Measurements from ENCODE around the gene SIN3B.

The SIN3B gene

GRCh38 chr19:16846901-16847300 is 17.7 kb downstream of the SIN3B start (continued):
- no peak for TF ChIP-seq PRDM2 (tag by site-specific recombination; IDR thresholded peaks at IDR 0.05; ENCODE audit: borderline replicate concordance)
- TF ChIP-seq SP2 (tag by site-specific recombination; IDR thresholded peaks at IDR 0.05) = no peak
- no peak for TF ChIP-seq ZNF16 (tag by site-specific recombination; IDR thresholded peaks at IDR 0.05; ENCODE audit: low read depth)
- no peak for TF ChIP-seq ZNF624 (tag by site-specific recombination; IDR thresholded peaks at IDR 0.05)
- no peak for TF ChIP-seq ZBTB48 (tag by site-specific recombination; IDR thresholded peaks at IDR 0.05)
- no peak for TF ChIP-seq SP7 (tag by site-specific recombination; IDR thresholded peaks at IDR 0.05)
- no peak for TF ChIP-seq ZBTB17 (tag by site-specific recombination; IDR thresholded peaks at IDR 0.05)
- TF ChIP-seq IKZF3 (tag by site-specific recombination; IDR thresholded peaks at IDR 0.05) = no peak
- TF ChIP-seq ZNF354C (tag by site-specific recombination; IDR thresholded peaks at IDR 0.05; ENCODE audit: borderline replicate concordance, low read depth) = no peak

GRCh38 chr19:16847430-16847829 is 18.2 kb downstream of the SIN3B start:
- Histone ChIP-seq H3K27ac (ENCODE audit: extremely low read depth, low read depth, low read length) (no peak overlapping the region), H3K4me1 (ENCODE audit: control insufficient read depth, insufficient read depth, low read length) (no peaks in the 10 kb centered on the region), H3K9me3 (ENCODE audit: control insufficient read depth, insufficient read depth, low read depth, low read length) (no peaks in the 10 kb centered on the region), H3K36me3 (ENCODE audit: control insufficient read depth in 2 of 2, insufficient read depth in 1 of 2, low read length in 2 of 2) (peaks cover 35 to 96% of the 10 kb centered on the region in 2 experiments), H3K4me3 (ENCODE audit: low read depth, low read length) (no peak overlapping the region)
- ChIA-PET POLR2A (no interaction called here), CTCF (no interaction called here)
- no peak for TF ChIP-seq ZNF292 (tag by site-specific recombination; IDR thresholded peaks at IDR 0.05; ENCODE audit: borderline replicate concordance, low read depth)
- TF ChIP-seq ZNF239 (tag by site-specific recombination; IDR thresholded peaks at IDR 0.05) = no peak
- no peak for TF ChIP-seq SETDB1 (IDR thresholded peaks at IDR 0.05; ENCODE audit: insufficient read length, low read length)
- no peak for TF ChIP-seq ZNF416 (tag by site-specific recombination; IDR thresholded peaks at IDR 0.05)
- TF ChIP-seq RBAK (tag by site-specific recombination; IDR thresholded peaks at IDR 0.05) = no peak
- TF ChIP-seq ZFP37 (tag by site-specific recombination; IDR thresholded peaks at IDR 0.05) = no peak
- TF ChIP-seq ZNF692 (tag by site-specific recombination; IDR thresholded peaks at IDR 0.05) = no peak
- no peak for TF ChIP-seq ZNF223 (tag by site-specific recombination; IDR thresholded peaks at IDR 0.05)
- no peak for TF ChIP-seq SP7 (tag by site-specific recombination; IDR thresholded peaks at IDR 0.05)

- ChIA-PET CTCF (interaction anchor here (1.0 kb wide), 1 partner anchor 203 kb away, joined by 3 read pairs; no protein-coding TSS in a partner anchor), POLR2A (no interaction called here)
- no peak overlapping the region for H3K27ac ChIP-seq (ENCODE audit: extremely low read depth, low read depth, low read length)
- TF ChIP-seq ZNF549 (tag by site-specific recombination; IDR thresholded peaks at IDR 0.05) = no peak
- no peak for TF ChIP-seq ZBTB17 (tag by site-specific recombination; IDR thresholded peaks at IDR 0.05)
- TF ChIP-seq ZNF501 (tag by site-specific recombination; IDR thresholded peaks at IDR 0.05) = no peak
- no peak for TF ChIP-seq ZNF530 (tag by site-specific recombination; IDR thresholded peaks at IDR 0.05; ENCODE audit: low read depth)
- no peak for TF ChIP-seq ZBTB26 (tag by site-specific recombination; optimal IDR thresholded peaks at IDR 0.05)
- TF ChIP-seq ZNF138 (tag by site-specific recombination; IDR thresholded peaks at IDR 0.05; ENCODE audit: borderline replicate concordance) = no peak
- no peak for TF ChIP-seq KLF10 (tag by site-specific recombination; IDR thresholded peaks at IDR 0.05)
- no peak for TF ChIP-seq ZNF449 (tag by site-specific recombination; IDR thresholded peaks at IDR 0.05)
- no peak for TF ChIP-seq ZNF366 (tag by site-specific recombination; conservative IDR thresholded peaks at IDR 0.05)
Observed at GRCh38 chr19:16849168-16849567, 20.0 kb downstream of the SIN3B start.

More at GRCh38 chr19:16849168-16849567, 20.0 kb downstream of the SIN3B start:
- H3K9me3 ChIP-seq (ENCODE audit: control insufficient read depth, insufficient read depth, low read depth, low read length) = no peaks in the 10 kb centered on the region
- H3K4me1 ChIP-seq (ENCODE audit: control insufficient read depth, insufficient read depth, low read length) = no peaks in the 10 kb centered on the region
- H3K4me3 ChIP-seq (ENCODE audit: low read depth, low read length) = no peak overlapping the region
- peaks cover 28 to 96% of the 10 kb centered on the region in 2 experiments for H3K36me3 ChIP-seq (ENCODE audit: control insufficient read depth in 2 of 2, insufficient read depth in 1 of 2, low read length in 2 of 2)
